AG04449 (cell line): ENCODE data around the gene MALSU1.
A peak's percentile ranks its signal among the peaks of the same experiment; 100 is the strongest.

ENCODE experiments used
- CTCF ChIA-PET: fragments of 350-600 bp; formaldehyde crosslinking; extraction: SDS; loops from one replicate; lab custom pipeline; 2021; ENCODE audit warnings: antibody characterized with exemption; lab: Yijun Ruan, JAX
- POLR2A ChIA-PET: fragments of 400-600, 350-600 bp; formaldehyde crosslinking; extraction: SDS; loops from one replicate; lab custom pipeline; 2020; ENCODE audit warnings: antibody characterized with exemption, inconsistent platforms; lab: Yijun Ruan, JAX
- DNase-seq: peaks from one replicate; pipeline ENCODE4 v3.0.0-alpha.2; 2010; ENCODE audit warnings: low read depth, low spot score
- H3K4me3 ChIP-seq: 2 replicates; pipeline ENCODE4 v1.5.1; 2011; ENCODE audit warnings: low read depth, mild to moderate bottlenecking, control low read depth, low read length
- TF ChIP-seq, protein P1 (sequence below): IDR thresholded peaks from one replicate; pipeline ENCODE4 v1.5.1; 2011; ENCODE audit warnings: mild to moderate bottlenecking, moderate library complexity, low read length, control low read depth, inconsistent platforms; ENCODE audit not compliant: insufficient read depth; ENCODE audit errors: missing control alignments

MALSU1 gene

GRCh38 chr7:23331132-23331531 is 32.0 kb downstream of the MALSU1 start:
- TF ChIP-seq, protein P1, sequence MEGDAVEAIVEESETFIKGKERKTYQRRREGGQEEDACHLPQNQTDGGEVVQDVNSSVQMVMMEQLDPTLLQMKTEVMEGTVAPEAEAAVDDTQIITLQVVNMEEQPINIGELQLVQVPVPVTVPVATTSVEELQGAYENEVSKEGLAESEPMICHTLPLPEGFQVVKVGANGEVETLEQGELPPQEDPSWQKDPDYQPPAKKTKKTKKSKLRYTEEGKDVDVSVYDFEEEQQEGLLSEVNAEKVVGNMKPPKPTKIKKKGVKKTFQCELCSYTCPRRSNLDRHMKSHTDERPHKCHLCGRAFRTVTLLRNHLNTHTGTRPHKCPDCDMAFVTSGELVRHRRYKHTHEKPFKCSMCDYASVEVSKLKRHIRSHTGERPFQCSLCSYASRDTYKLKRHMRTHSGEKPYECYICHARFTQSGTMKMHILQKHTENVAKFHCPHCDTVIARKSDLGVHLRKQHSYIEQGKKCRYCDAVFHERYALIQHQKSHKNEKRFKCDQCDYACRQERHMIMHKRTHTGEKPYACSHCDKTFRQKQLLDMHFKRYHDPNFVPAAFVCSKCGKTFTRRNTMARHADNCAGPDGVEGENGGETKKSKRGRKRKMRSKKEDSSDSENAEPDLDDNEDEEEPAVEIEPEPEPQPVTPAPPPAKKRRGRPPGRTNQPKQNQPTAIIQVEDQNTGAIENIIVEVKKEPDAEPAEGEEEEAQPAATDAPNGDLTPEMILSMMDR, result no peak
- no peak overlapping the region for H3K4me3 ChIP-seq
- DNase-seq, result no peak
- CTCF ChIA-PET, result interaction anchor here (0.8 to 1.5 kb wide), 3 partner anchors 8 to 131 kb away, joined by 3 to 4 read pairs (median 3); no protein-coding TSS in a partner anchor
- POLR2A ChIA-PET, result no interaction called here

- TF ChIP-seq, protein P1, result no peak
- ChIA-PET POLR2A (no interaction called here), CTCF (no interaction called here)
- H3K4me3 ChIP-seq, result no peak overlapping the region
- no peak for DNase-seq
Measured at GRCh38 chr7:23332193-23332592, 33.1 kb downstream of the MALSU1 start.

DNA sequence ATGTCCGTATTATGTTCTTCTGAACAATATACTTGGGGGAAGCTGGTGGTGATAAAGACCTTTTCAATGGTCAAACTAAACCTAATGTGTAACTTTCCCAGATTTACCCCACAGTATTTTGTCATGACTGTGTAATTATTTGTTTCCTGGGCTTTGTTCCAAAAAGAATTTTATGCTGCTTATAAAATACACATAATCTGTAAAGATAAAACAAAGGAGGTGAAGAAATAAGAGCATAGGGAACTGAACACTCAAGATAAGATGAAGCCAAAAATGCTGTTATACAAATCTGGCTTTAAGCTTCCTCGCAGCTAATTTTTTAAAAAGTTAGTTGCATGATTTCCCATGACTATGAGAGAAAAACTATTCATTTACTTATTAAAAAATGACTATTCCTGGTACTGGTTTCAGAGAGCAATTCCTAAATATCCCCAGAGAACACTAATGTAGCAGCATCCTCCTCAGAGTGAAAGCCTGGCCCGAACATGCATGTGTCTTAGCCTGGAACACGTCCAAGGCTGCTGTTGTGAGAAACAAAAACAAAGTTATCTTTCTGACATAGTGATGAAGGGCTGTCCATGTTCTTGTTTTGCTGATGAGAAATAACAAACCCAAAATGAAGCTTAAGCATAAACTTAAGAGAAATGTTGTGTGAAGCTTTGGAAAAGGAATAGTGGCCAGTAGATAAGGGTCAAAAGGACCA is 33.9 kb downstream of the MALSU1 start:
- no peak for DNase-seq
- H3K4me3 ChIP-seq, result no peak overlapping the region
- TF ChIP-seq, protein P1, result no peak
- ChIA-PET CTCF (interaction anchor here (1.3 to 1.4 kb wide), 2 partner anchors 70 to 71 kb away, joined by 3 to 4 read pairs; no protein-coding TSS in a partner anchor), POLR2A (interaction anchor here (0.7 to 1.8 kb wide), 2 partner anchors 14 to 34 kb away, joined by 3 to 10 read pairs; partner anchors contain the start of gene MALSU1)

DNA sequence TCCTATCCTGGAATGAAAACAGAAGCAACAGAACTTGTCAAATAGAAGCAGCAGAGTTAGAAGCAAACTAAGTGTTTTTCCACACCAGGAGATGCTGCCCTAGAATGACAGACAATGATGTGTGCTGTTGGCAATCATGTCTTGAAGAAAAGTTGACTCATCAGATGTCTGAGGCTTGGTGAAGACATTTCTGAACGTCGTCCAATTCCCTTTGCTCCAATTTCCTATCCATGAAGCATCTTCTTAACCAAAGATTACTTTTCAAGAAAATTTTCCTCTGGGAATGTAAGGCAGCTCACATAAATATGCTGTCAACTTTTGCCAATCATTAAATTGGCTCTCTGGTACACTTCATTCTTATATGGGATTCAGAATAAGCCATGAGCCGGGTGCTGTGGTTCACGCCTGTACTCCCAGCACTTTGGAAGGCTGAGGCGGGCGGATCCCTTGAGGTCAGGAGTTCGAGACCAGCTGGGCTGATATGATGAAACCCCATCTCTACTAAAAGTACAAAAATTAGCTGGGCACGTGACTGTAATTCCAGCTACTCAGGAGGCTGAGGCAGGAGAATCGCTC is 34.6 kb downstream of the MALSU1 start:
- peak; percentile 93 for DNase-seq
- CTCF ChIA-PET, result interaction anchor here (1.3 to 1.4 kb wide), 2 partner anchors 70 to 72 kb away, joined by 3 to 4 read pairs; no protein-coding TSS in a partner anchor
- TF ChIP-seq, protein P1, result no peak
- H3K4me3 ChIP-seq, result no peak overlapping the region
- POLR2A ChIA-PET, result interaction anchor here (0.7 to 1.8 kb wide), 4 partner anchors 10 to 34 kb away, joined by 3 to 10 read pairs (median 4); partner anchors contain the start of gene MALSU1

- ChIA-PET CTCF (no interaction called here), POLR2A (interaction anchor here (1.4 to 1.8 kb wide), 3 partner anchors 9 to 15 kb away, joined by 4 to 10 read pairs (median 5); no protein-coding TSS in a partner anchor)
- TF ChIP-seq, protein P1, result no peak
- DNase-seq, result peak; percentile 89
- H3K4me3 ChIP-seq, result no peak overlapping the region
Measured at GRCh38 chr7:23334482-23335056, 35.4 kb downstream of the MALSU1 start.
